Stomach (tissue), 9 donors: Measurements from ENCODE around the gene SLC23A3. TPM values are rescaled to one million over a fixed set of nuclear protein-coding genes. Genes with fewer than 3 reads are reported as not detected.

Experiments used
- DNase-seq, 2 donors: peaks; one replicate each; pipeline versions ENCODE4 v3.0.0 to v3.0.0-alpha.2; 2013 to 2019
- H3K27ac ChIP-seq, 5 donors: fragments of 200-600 bp in 4 of 5; sonication (generic) in 4 of 5; one replicate each; pipeline ENCODE4 v1.5.1; 2013 to 2019; ENCODE audit warnings: mild to moderate bottlenecking in 1 of 5, moderate library complexity in 1 of 5
- H3K27me3 ChIP-seq, 3 donors: fragments of 200-600 bp; sonication (generic); one replicate each; pipeline ENCODE4 v1.5.1; 2017 to 2019; ENCODE audit warnings: mixed run types in 1 of 3
- H3K36me3 ChIP-seq, 4 donors: fragments of 200-600 bp; sonication (generic); 1 replicate in 3 of 4; 2 replicates in 1 of 4; pipeline ENCODE4 v1.5.1; 2016 to 2019
- H3K4me1 ChIP-seq, 4 donors: fragments of 200-600 bp; sonication (generic); one replicate each; pipeline ENCODE4 v1.5.1; 2016 to 2019
- H3K4me3 ChIP-seq, 4 donors: fragments of 200-600 bp; sonication (generic) in 3 of 4; one replicate each; pipeline ENCODE4 v1.5.1; 2016 to 2019; ENCODE audit warnings: mild to moderate bottlenecking in 1 of 4
- H3K9me3 ChIP-seq, 4 donors: fragments of 200-600 bp; sonication (generic); one replicate each; pipeline ENCODE4 v1.5.1; 2016 to 2019
- EP300 ChIP-seq: sonication (generic); formaldehyde crosslinking; IDR thresholded peaks from one replicate; pipeline ENCODE4 v1.6.1; 2017; ENCODE audit warnings: antibody characterized with exemption
- POLR2A ChIP-seq, 4 donors: fragments of 450-650 bp; IDR thresholded peaks; one replicate each; pipeline ENCODE4 v1.6.1; 2016; ENCODE audit warnings: antibody characterized with exemption in 4 of 4, control low read depth in 2 of 4, mild to moderate bottlenecking in 1 of 4, moderate library complexity in 1 of 4
- POLR2AphosphoS5 ChIP-seq, 3 donors: sonication (generic); formaldehyde crosslinking; IDR thresholded peaks; one replicate each; pipeline ENCODE4 v1.6.1; 2016; ENCODE audit warnings: antibody characterized with exemption in 3 of 3
- WGBS, 5 donors: extraction: QIAGEN DNeasy Blood & Tissue Kit in 3 of 5; methylation state at CpG; one replicate each; pipeline versions ENCODE4 v1.1.5 to v1.1.7; 2013 to 2018; 5-methylcytosine and 5-hydroxymethylcytosine counted together
- intact Hi-C: fragments of 100-400 bp; cut with DNase I; formaldehyde crosslinking; loops from one replicate; pipeline ENCODE4 v1.15.1; 2023; ENCODE audit warnings: low total_unique reads
- polyA plus RNA-seq, 3 donors: library from polyadenylated mRNA; stranded (reverse); fragments of 200-250 nt; gene quantifications; one replicate each; pipeline ENCODE4 v1.2.3, GENCODE V29; 2013
- total RNA-seq, 5 donors: library from RNA; depleted of rRNA; stranded (reverse); fragments of >200 nt; gene quantifications; one replicate each; pipeline versions ENCODE4 v1.1.0 to v1.2.3, GENCODE V29; 2014 to 2016
- TF ChIP-seq, protein P1 (sequence below), 7 experiments: fragments of 450-650 bp in 4 of 7; fragments of 200-600 bp in 3 of 7; sonication (generic) in 3 of 7; IDR thresholded peaks; one replicate each; pipeline ENCODE4 v1.5.1; 2016 to 2019; ENCODE audit warnings: antibody characterized with exemption in 7 of 7, control low read depth in 2 of 7, mild to moderate bottlenecking in 1 of 7
- donor health status: healthy with polysubstance abuse.
- donor health status: Bipolar disorder and iron deficiency.
- donor health status: healthy.

SLC23A3 gene
- total and polyA plus RNA-seq, 8 donors = 0.45 to 4.1 (median 0.92) TPM; not detected in 1

DNA sequence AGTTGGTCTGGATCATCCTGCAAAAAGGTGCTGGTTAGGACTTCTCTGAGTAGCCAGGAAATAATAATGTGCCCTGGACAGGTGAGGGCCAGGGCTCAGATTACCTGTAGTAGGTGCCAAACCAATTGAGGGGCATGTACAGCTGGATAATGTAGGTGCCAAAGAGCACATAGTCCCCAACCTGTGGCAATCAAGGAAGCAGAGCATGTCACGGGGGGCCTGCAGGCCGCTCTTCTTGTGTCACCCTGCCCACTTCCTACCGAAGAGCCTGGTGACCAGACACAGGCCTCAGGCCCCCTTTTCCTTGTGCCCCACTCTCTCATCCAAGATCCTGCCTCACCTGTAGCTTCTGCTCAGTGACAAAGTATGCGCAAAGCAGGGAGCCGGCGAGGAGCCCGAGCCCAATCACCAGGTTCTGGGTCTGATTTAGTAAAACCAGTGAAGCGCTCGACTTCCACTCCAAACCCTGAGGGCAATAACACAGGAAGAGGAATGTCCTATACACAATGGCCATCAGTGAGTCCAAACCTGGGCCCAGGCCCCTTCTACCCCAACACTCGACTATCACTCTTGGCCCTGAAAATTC is 43.8 kb upstream of the SLC23A3 start:
- Histone ChIP-seq H3K27ac (no peak overlapping the region), H3K4me1 (peaks cover 16 to 41% (median 26%) of the 10 kb centered on the region in 4 donors), H3K4me3 (no peak overlapping the region), H3K9me3 (no peaks in the 10 kb centered on the region), H3K27me3 (no peaks in the 10 kb centered on the region), H3K36me3 (peaks cover 63 to 75% (median 70%) of the 10 kb centered on the region in 4 donors)
- intact Hi-C loops = no loop called here
- TF ChIP-seq EP300 (no peak), POLR2AphosphoS5 (IDR thresholded peaks at IDR 0.05) (no peak), POLR2A (IDR thresholded peaks at IDR 0.05) (no peak)
- TF ChIP-seq, protein P1, sequence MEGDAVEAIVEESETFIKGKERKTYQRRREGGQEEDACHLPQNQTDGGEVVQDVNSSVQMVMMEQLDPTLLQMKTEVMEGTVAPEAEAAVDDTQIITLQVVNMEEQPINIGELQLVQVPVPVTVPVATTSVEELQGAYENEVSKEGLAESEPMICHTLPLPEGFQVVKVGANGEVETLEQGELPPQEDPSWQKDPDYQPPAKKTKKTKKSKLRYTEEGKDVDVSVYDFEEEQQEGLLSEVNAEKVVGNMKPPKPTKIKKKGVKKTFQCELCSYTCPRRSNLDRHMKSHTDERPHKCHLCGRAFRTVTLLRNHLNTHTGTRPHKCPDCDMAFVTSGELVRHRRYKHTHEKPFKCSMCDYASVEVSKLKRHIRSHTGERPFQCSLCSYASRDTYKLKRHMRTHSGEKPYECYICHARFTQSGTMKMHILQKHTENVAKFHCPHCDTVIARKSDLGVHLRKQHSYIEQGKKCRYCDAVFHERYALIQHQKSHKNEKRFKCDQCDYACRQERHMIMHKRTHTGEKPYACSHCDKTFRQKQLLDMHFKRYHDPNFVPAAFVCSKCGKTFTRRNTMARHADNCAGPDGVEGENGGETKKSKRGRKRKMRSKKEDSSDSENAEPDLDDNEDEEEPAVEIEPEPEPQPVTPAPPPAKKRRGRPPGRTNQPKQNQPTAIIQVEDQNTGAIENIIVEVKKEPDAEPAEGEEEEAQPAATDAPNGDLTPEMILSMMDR (IDR thresholded peaks at IDR 0.05) = no peak
- DNase-seq = no peak
- 90 to 96% (median 94%) methylated on average over 10 of the region's 10 CpGs for WGBS, 5 donors

DNA sequence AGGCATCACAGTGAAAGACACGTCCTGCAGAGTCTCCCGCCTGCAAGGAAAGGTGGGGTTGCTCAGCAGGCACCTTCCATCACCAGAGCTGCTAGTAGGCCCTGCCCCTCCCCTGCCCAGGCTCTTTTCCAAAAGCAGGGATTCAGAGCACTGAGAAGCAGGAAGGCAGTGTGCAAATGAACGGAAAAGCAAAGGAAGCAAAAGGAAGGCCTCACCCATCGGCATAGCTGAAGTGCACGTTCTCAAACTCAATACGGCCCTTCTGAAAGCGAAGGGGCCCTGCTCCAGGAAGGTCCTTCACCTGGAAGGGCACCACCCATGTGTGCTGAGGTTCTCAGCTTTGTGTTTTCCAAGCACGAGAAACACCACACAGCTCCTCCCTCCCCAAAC is 43.2 kb upstream of the SLC23A3 start:
- Histone ChIP-seq H3K27ac (no peak overlapping the region), H3K4me1 (peaks cover 13 to 41% (median 28%) of the 10 kb centered on the region in 4 donors), H3K9me3 (no peaks in the 10 kb centered on the region), H3K4me3 (no peak overlapping the region), H3K27me3 (no peaks in the 10 kb centered on the region), H3K36me3 (peaks cover 64 to 81% (median 76%) of the 10 kb centered on the region in 4 donors)
- no peak for TF ChIP-seq POLR2A (IDR thresholded peaks at IDR 0.05)
- no peak for TF ChIP-seq POLR2AphosphoS5 (IDR thresholded peaks at IDR 0.05)
- TF ChIP-seq, protein P1 (IDR thresholded peaks at IDR 0.05) = no peak
- TF ChIP-seq EP300 = no peak
- no peak for DNase-seq
- intact Hi-C loops = no loop called here
- 75 to 89% (median 88%) methylated on average over 8 of the region's 8 CpGs for WGBS, 5 donors

DNA sequence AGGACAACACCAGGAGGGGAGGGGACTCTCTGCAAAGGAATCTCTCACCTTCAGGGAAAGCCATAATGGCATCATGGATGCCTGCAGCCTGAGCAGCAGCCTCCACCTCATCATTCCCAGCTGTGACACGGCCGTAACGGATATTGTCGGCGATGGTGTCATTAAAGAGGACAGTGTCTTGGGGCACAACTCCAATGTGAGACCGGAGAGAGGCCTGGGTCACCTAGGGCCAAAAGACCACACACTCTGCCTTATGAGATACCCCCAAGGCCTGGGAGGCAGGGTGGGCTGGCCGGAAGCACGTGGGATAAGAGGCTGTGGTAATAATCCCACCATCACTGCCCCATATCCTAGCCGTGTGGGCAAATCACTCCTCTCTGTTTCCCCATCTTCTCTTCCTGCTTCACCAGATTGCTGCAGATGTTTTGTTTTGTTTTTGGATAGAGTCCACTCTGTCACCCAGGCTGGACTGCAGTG is 41.1 kb upstream of the SLC23A3 start:
- Histone ChIP-seq H3K27ac (peak overlapping the region in 2 of 5 donors; percentile 41 to 53), H3K27me3 (no peaks in the 10 kb centered on the region), H3K4me1 (peaks cover 15 to 35% (median 23%) of the 10 kb centered on the region in 4 donors), H3K4me3 (no peak overlapping the region), H3K9me3 (no peaks in the 10 kb centered on the region), H3K36me3 (peaks cover 61 to 78% (median 75%) of the 10 kb centered on the region in 4 donors)
- TF ChIP-seq POLR2A (IDR thresholded peaks at IDR 0.05) (no peak), POLR2AphosphoS5 (IDR thresholded peaks at IDR 0.05) (no peak)
- TF ChIP-seq, protein P1 (IDR thresholded peaks at IDR 0.05) = no peak
- intact Hi-C loops = no loop called here
- DNase-seq = no peak
- WGBS, 5 donors = 85 to 96% (median 89%) methylated on average over 6 to 9 of the region's 9 CpGs

DNA sequence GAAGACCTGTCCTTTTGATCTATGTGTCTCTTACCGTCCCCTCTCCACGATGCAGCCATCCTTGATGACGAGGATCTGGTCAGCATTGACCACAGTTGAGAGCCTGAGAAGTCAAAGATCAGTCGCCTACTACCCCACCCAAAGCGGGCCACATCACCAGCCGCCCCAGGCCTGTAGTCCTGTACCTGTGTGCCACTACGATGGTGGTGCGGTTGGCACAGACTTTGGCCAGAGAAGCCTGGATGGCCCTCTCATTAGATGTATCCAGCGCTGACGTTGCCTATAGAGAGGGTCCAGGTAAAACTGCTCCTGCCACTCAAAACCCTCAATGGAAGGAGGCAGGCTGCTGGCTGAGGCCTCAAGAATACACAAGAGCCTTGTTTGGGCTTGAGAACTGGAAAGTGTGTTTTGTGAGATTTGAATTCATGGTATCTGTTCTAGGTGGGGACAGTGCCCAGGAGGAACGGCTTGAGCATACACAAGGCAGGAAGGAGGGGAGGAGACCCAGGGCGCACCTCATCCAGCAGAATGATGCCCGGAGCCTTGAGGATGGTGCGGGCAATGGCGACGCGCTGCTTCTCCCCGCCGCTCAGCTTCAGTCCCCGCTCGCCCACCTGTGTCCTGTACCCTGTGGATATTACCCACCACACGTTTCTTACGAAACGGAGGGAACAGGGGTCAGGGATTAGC is 40.5 kb upstream of the SLC23A3 start:
- Histone ChIP-seq H3K27ac (peak overlapping the region in 3 of 5 donors; percentile 37 to 41 (median 38)), H3K27me3 (no peaks in the 10 kb centered on the region), H3K4me1 (peaks cover 15 to 34% (median 25%) of the 10 kb centered on the region in 4 donors), H3K36me3 (peaks cover 55 to 73% (median 69%) of the 10 kb centered on the region in 4 donors), H3K4me3 (no peak overlapping the region), H3K9me3 (no peaks in the 10 kb centered on the region)
- TF ChIP-seq, protein P1 (IDR thresholded peaks at IDR 0.05) = no peak
- TF ChIP-seq POLR2A (IDR thresholded peaks at IDR 0.05) (no peak), POLR2AphosphoS5 (IDR thresholded peaks at IDR 0.05) (no peak), EP300 (no peak)
- intact Hi-C loops = no loop called here
- no peak for DNase-seq
- 90 to 94% (median 92%) methylated on average over 24 of the region's 24 CpGs for WGBS, 5 donors
